ENCODE data around the gene ZBTB43.

GRCh38 chr9:126797903-126798302 is 6.9 kb upstream of the ZBTB43 start:
- TF ChIP-seq, protein P1, sequence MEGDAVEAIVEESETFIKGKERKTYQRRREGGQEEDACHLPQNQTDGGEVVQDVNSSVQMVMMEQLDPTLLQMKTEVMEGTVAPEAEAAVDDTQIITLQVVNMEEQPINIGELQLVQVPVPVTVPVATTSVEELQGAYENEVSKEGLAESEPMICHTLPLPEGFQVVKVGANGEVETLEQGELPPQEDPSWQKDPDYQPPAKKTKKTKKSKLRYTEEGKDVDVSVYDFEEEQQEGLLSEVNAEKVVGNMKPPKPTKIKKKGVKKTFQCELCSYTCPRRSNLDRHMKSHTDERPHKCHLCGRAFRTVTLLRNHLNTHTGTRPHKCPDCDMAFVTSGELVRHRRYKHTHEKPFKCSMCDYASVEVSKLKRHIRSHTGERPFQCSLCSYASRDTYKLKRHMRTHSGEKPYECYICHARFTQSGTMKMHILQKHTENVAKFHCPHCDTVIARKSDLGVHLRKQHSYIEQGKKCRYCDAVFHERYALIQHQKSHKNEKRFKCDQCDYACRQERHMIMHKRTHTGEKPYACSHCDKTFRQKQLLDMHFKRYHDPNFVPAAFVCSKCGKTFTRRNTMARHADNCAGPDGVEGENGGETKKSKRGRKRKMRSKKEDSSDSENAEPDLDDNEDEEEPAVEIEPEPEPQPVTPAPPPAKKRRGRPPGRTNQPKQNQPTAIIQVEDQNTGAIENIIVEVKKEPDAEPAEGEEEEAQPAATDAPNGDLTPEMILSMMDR (IDR thresholded peaks at IDR 0.05) = no peak
- no peak for TF ChIP-seq POLR2A (IDR thresholded peaks at IDR 0.05)
